HepG2 (cell line): ENCODE results near the gene CSKMT. TPM values are rescaled to one million over a fixed set of nuclear protein-coding genes. Genes with fewer than 3 reads are reported as not detected.
A peak's percentile ranks its signal among the peaks of the same experiment; 100 is the strongest.

Source experiments
- ATF7 ChIP-seq, 2 experiments: fragments of 450-650 bp in 1 of 2; sonication (generic) in 1 of 2; formaldehyde crosslinking in 1 of 2; IDR thresholded peaks; 2 replicates each; pipeline versions ENCODE4 v1.4.0 to v1.6.1; 2016 to 2020; ENCODE audit warnings: antibody characterized with exemption in 1 of 2, mild to moderate bottlenecking in 1 of 2, missing genetic modification reagents in 1 of 2
- CREM ChIP-seq, 2 experiments: sonication (generic) in 1 of 2; formaldehyde crosslinking in 1 of 2; IDR thresholded peaks; 2 replicates each; pipeline versions ENCODE4 v1.4.0 to v1.6.1; 2016 to 2020; ENCODE audit warnings: antibody characterized with exemption in 1 of 2, mild to moderate bottlenecking in 1 of 2, missing genetic modification reagents in 1 of 2
- CTCF ChIP-seq: sonication (generic); formaldehyde crosslinking; IDR thresholded peaks from 2 replicates; pipeline ENCODE4 v1.5.0; 2020; ENCODE audit warnings: mild to moderate bottlenecking, missing genetic modification reagents, moderate library complexity
- HMG20A ChIP-seq: IDR thresholded peaks from 2 replicates; pipeline ENCODE4 v1.6.1; 2016; ENCODE audit warnings: borderline replicate concordance
- HOXA3 ChIP-seq: sonication (generic); formaldehyde crosslinking; IDR thresholded peaks from 2 replicates; pipeline ENCODE4 v1.5.0; 2020; ENCODE audit warnings: missing genetic modification reagents
- IKZF1 ChIP-seq: fragments of 450-650 bp; IDR thresholded peaks from 2 replicates; pipeline ENCODE4 v1.7.1; 2016
- KDM4B ChIP-seq: sonication (generic); formaldehyde crosslinking; IDR thresholded peaks from 2 replicates; pipeline ENCODE4 v1.4.0; 2020; ENCODE audit warnings: missing genetic modification reagents
- MED1 ChIP-seq: sonication (generic); formaldehyde crosslinking; IDR thresholded peaks from 2 replicates; pipeline ENCODE4 v1.4.0; 2020; ENCODE audit warnings: missing genetic modification reagents
- NKX3-1 ChIP-seq: sonication (generic); formaldehyde crosslinking; IDR thresholded peaks from 2 replicates; pipeline ENCODE4 v1.5.0; 2020; ENCODE audit warnings: missing genetic modification reagents
- NR2F6 ChIP-seq, 2 experiments: IDR thresholded peaks; 2 replicates each; pipeline ENCODE4 v1.6.1; 2016; ENCODE audit warnings: antibody characterized with exemption in 1 of 2, mild to moderate bottlenecking in 1 of 2
- SPEN ChIP-seq: sonication (generic); formaldehyde crosslinking; IDR thresholded peaks from 2 replicates; pipeline ENCODE4 v1.5.1; 2020; ENCODE audit warnings: low read depth, mild to moderate bottlenecking, missing genetic modification reagents
- UBTF ChIP-seq: sonication (generic); formaldehyde crosslinking; IDR thresholded peaks from 2 replicates; pipeline ENCODE4 v1.4.0; 2020; ENCODE audit warnings: mild to moderate bottlenecking, missing genetic modification reagents
- ZBED4 ChIP-seq: sonication (generic); formaldehyde crosslinking; IDR thresholded peaks from 2 replicates; pipeline ENCODE4 v1.4.0; 2020; ENCODE audit warnings: missing genetic modification reagents, borderline replicate concordance
- ZBTB49 ChIP-seq: sonication (generic); formaldehyde crosslinking; IDR thresholded peaks from 2 replicates; pipeline ENCODE4 v1.4.0; 2020; ENCODE audit warnings: missing genetic modification reagents, borderline replicate concordance
- ZNF225 ChIP-seq: sonication (generic); formaldehyde crosslinking; IDR thresholded peaks from 2 replicates; pipeline ENCODE4 v1.4.0; 2020; ENCODE audit warnings: mild to moderate bottlenecking, missing genetic modification reagents
- ZNF589 ChIP-seq: sonication (generic); formaldehyde crosslinking; conservative IDR thresholded peaks from 2 replicates; pipeline ENCODE4 v1.8.0; 2022; ENCODE audit warnings: mild to moderate bottlenecking, moderate library complexity, missing genetic modification reagents
- ZNF652 ChIP-seq: IDR thresholded peaks from 2 replicates; pipeline ENCODE4 v1.6.1; 2016; ENCODE audit warnings: low read depth, borderline replicate concordance
- ZNF775 ChIP-seq: sonication (generic); formaldehyde crosslinking; IDR thresholded peaks from 2 replicates; pipeline ENCODE4 v1.4.0; 2020; ENCODE audit warnings: missing genetic modification reagents, mild to moderate bottlenecking, moderate library complexity, borderline replicate concordance
- ZNF878 ChIP-seq: sonication (generic); formaldehyde crosslinking; IDR thresholded peaks from 2 replicates; pipeline ENCODE4 v1.8.1; 2023; ENCODE audit warnings: mild to moderate bottlenecking, missing genetic modification reagents, moderate library complexity
- polyA plus RNA-seq, 8 experiments: library from polyadenylated mRNA; depleted of rRNA in 3 of 8; stranded (reverse) in 7 of 8; unstranded in 1 of 8; fragments of >200 nt; fragmentation: Illumina TruSeq in 4 of 8; extraction: Trizol in 4 of 8; gene quantifications; 2 replicates each; pipeline versions ENCODE4 v1.2.1 to v1.2.3, GENCODE V29; 2011 to 2016; ENCODE audit warnings: low read depth in 4 of 8, missing spikeins in 1 of 8, mixed read lengths in 1 of 8; ENCODE audit not compliant: insufficient read depth in 1 of 8
- total RNA-seq, 5 experiments: library from RNA; depleted of rRNA; stranded (reverse); fragments of >200 nt; fragmentation: Illumina TruSeq; extraction: Trizol; gene quantifications; 2 replicates each; pipeline ENCODE4 v1.2.3, GENCODE V29; 2016; ENCODE audit warnings: low read depth in 1 of 5

CSKMT gene
- total and polyA plus RNA-seq, 2 of the 13 experiments (the other 11 are each of a cell fraction or from before 2014, with no cell fraction given) = 7.6 to 31.8 TPM

GRCh38 chr11:62665599-62666258 is 617 bp downstream of the CSKMT start (continued):
- no peak; the same call in 1 of the 2 replicates for TF ChIP-seq ZNF225
- no peak for TF ChIP-seq MED1 (CRISPR knock-in tag)
- no peak for TF ChIP-seq KDM4B
- TF ChIP-seq ZNF652 = no peak
- peak; percentile 38; the same call in 1 of the 2 replicates for TF ChIP-seq SPEN (CRISPR knock-in tag)
- no peak for TF ChIP-seq NKX3-1 (CRISPR knock-in tag)
- TF ChIP-seq ZBED4 = no peak
- no peak for TF ChIP-seq HMG20A (CRISPR knock-in tag)
- TF ChIP-seq ATF7 (IDR thresholded peaks at IDR 0.05) = no peak
- TF ChIP-seq ATF7 (CRISPR knock-in tag; IDR thresholded peaks at IDR 0.05) = no peak
- no peak for TF ChIP-seq NR2F6 (IDR thresholded peaks at IDR 0.05)
- TF ChIP-seq NR2F6 (CRISPR knock-in tag; IDR thresholded peaks at IDR 0.05) = no peak
- TF ChIP-seq HOXA3 = no peak
- no peak for TF ChIP-seq ZBTB49
- TF ChIP-seq ZNF589 (CRISPR knock-in tag) = 0 out of 2 replicates have a peak, but pooled peaks have one; percentile 13
- no peak for TF ChIP-seq CREM (IDR thresholded peaks at IDR 0.05)
- TF ChIP-seq CREM (CRISPR knock-in tag; IDR thresholded peaks at IDR 0.05) = no peak
- no peak for TF ChIP-seq CTCF (CRISPR knock-in tag)
- no peak; the same call in 1 of the 2 replicates for TF ChIP-seq ZNF878 (CRISPR knock-in tag)
- TF ChIP-seq IKZF1 = no peak
- peak; percentile 33; the same call in 1 of the 2 replicates for TF ChIP-seq UBTF (CRISPR knock-in tag)
- TF ChIP-seq ZNF775 (CRISPR knock-in tag) = no peak
